ENCODE measurements around the gene COL26A1.

The COL26A1 gene

DNA sequence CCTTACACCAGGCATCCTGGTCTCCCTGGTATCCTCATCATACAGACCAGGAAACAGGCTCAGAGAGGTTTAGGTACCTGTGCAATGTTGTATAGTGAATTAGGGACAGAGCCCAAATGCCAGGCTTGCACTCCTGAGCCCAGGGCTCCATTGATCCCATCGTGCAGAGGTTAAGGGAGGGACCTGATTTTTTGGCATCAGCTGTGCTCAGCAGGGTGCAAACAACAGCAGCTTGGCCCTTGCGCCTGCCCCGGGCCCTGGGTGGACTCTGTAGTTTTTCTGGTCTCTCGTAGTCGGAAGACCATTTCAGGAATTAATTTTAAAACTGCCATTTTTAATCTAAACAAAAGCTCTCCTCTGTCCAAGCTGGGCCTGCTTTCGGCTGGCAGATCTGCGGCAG lies 79.2 kb downstream of the COL26A1 start:
- TF ChIP-seq TAF1 (IDR thresholded peaks at IDR 0.05; ENCODE audit: borderline replicate concordance, insufficient read depth, low read length) (no peak), FOXP2 (optimal IDR thresholded peaks at IDR 0.05; ENCODE audit: borderline replicate concordance, extremely low read depth, extremely low read length, insufficient read depth) (no peak), SIN3A (IDR thresholded peaks at IDR 0.05; ENCODE audit: borderline replicate concordance, insufficient read depth, low read length) (no peak), POLR2AphosphoS5 (IDR thresholded peaks at IDR 0.05; ENCODE audit: low read depth, low read length) (no peak)
- TF ChIP-seq, protein P1, sequence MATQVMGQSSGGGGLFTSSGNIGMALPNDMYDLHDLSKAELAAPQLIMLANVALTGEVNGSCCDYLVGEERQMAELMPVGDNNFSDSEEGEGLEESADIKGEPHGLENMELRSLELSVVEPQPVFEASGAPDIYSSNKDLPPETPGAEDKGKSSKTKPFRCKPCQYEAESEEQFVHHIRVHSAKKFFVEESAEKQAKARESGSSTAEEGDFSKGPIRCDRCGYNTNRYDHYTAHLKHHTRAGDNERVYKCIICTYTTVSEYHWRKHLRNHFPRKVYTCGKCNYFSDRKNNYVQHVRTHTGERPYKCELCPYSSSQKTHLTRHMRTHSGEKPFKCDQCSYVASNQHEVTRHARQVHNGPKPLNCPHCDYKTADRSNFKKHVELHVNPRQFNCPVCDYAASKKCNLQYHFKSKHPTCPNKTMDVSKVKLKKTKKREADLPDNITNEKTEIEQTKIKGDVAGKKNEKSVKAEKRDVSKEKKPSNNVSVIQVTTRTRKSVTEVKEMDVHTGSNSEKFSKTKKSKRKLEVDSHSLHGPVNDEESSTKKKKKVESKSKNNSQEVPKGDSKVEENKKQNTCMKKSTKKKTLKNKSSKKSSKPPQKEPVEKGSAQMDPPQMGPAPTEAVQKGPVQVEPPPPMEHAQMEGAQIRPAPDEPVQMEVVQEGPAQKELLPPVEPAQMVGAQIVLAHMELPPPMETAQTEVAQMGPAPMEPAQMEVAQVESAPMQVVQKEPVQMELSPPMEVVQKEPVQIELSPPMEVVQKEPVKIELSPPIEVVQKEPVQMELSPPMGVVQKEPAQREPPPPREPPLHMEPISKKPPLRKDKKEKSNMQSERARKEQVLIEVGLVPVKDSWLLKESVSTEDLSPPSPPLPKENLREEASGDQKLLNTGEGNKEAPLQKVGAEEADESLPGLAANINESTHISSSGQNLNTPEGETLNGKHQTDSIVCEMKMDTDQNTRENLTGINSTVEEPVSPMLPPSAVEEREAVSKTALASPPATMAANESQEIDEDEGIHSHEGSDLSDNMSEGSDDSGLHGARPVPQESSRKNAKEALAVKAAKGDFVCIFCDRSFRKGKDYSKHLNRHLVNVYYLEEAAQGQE (IDR thresholded peaks at IDR 0.05; ENCODE audit: insufficient read depth in 1 of 2, low read depth in 2 of 2, low read length in 2 of 2), result no peak

DNA sequence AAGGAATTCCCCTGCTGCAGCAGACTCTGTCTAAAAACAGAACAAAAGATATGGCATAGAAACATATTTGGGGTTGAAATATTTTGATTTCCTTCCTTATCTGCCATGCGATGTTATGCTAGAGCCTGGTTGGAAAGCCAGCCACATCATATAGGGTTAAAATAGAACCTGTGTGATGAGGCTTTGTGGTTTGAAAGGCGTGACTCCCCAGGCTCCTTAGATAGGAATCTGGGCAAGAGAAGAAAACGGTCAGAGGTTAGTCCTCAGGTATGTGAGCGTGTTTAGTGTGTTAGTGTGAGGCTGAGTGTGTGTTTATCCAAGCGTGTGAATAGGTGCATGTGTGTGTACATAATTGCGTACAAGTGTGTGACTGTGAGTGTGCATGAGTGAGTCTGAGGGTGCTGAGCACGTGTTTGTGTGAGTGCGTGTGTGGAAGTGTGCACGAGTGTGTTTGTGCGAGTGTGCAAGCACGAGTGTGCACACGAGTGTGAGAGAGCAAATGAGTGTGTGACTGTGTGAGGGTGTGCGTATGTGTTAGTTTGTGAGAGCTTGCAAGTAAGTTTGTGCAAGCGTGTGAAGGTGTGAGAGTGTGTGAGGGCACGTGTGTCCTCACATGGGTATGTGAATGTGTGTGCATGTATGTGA lies 79.9 kb downstream of the COL26A1 start:
- TF ChIP-seq TAF1 (IDR thresholded peaks at IDR 0.05; ENCODE audit: borderline replicate concordance, insufficient read depth, low read length), result no peak
- TF ChIP-seq SIN3A (IDR thresholded peaks at IDR 0.05; ENCODE audit: borderline replicate concordance, insufficient read depth, low read length), result no peak
- TF ChIP-seq, protein P1 (IDR thresholded peaks at IDR 0.05; ENCODE audit: insufficient read depth in 1 of 2, low read depth in 2 of 2, low read length in 2 of 2), result no peak
- TF ChIP-seq POLR2AphosphoS5 (IDR thresholded peaks at IDR 0.05; ENCODE audit: low read depth, low read length), result no peak
- no peak for TF ChIP-seq FOXP2 (optimal IDR thresholded peaks at IDR 0.05; ENCODE audit: borderline replicate concordance, extremely low read depth, extremely low read length, insufficient read depth)

DNA sequence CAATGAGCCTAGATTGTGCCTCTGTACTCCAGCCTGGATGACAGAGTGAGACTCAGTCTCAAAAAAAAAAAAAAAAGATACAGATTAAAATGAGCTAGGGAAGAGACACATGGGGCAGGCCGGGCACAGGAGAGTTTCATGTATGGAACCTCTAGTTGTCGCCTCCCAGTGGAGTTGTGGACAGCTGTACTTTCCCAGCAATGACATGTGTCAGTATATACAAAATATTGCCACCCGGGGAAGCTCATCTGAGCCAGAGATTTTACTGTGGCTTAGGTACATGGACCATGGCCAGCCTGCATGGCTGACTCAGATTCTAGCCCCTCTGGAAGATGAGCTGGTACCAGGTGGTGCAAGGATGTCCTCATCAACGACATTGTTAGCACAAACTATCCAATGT lies 87.4 kb downstream of the COL26A1 start:
- TF ChIP-seq FOXP2 (optimal IDR thresholded peaks at IDR 0.05; ENCODE audit: borderline replicate concordance, extremely low read depth, extremely low read length, insufficient read depth) (no peak), SIN3A (IDR thresholded peaks at IDR 0.05; ENCODE audit: borderline replicate concordance, insufficient read depth, low read length) (no peak), POLR2AphosphoS5 (IDR thresholded peaks at IDR 0.05; ENCODE audit: low read depth, low read length) (no peak), TAF1 (IDR thresholded peaks at IDR 0.05; ENCODE audit: borderline replicate concordance, insufficient read depth, low read length) (no peak)
- TF ChIP-seq, protein P1 (IDR thresholded peaks at IDR 0.05; ENCODE audit: insufficient read depth in 1 of 2, low read depth in 2 of 2, low read length in 2 of 2), result no peak

DNA sequence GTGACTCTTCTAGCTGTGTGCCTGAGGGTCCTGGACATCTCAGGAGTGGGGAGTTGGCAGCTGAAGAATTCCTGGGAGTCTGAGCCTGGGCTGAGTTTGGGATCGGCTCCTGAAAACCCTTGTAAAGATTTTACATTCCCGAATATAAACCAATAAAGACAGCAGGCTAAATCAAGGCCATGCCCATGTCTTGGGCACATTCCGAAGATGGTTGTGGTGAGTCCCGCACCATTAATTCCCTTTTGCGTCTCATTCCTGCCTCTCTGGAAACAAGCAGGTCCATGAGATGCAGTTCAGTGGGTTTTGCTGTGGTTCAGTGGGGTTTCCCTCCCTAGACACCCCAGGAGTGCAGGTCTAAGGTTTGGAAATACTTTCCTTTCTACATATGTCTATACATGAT lies 90.9 kb downstream of the COL26A1 start:
- TF ChIP-seq POLR2AphosphoS5 (IDR thresholded peaks at IDR 0.05; ENCODE audit: low read depth, low read length) (no peak), FOXP2 (optimal IDR thresholded peaks at IDR 0.05; ENCODE audit: borderline replicate concordance, extremely low read depth, extremely low read length, insufficient read depth) (no peak), SIN3A (IDR thresholded peaks at IDR 0.05; ENCODE audit: borderline replicate concordance, insufficient read depth, low read length) (no peak), TAF1 (IDR thresholded peaks at IDR 0.05; ENCODE audit: borderline replicate concordance, insufficient read depth, low read length) (no peak)
- TF ChIP-seq, protein P1 (IDR thresholded peaks at IDR 0.05; ENCODE audit: insufficient read depth in 1 of 2, low read depth in 2 of 2, low read length in 2 of 2), result no peak

Data from PFSK-1 (cell line).